ENCODE results near the gene CLASP1.
"Not testable (repeated sequence)": the region's sequence is repeated elsewhere in the genome, so short reads cannot be mapped to it uniquely, and the experiment has no call there.

The CLASP1 gene

DNA sequence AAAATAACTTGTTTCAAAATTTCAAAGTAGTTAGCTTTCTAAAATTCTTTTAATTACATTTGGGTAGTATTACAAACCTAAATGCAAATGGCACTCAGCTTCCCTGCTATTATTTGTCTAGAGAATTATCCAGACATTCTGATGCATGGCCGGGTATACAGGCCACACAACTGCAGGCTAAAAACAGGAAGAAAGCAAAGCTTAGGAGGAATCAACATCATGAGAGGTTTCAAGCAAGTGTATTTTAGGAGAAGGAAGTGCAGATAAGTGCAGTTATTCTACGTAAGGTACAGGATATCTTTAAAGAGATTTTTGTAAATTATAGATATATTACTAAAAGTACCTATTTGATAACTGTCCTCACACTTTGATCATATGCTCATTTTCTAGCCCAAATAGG lies 165.4 kb downstream of the CLASP1 start:
- peaks cover 9% of the 10 kb centered on the region for H3K4me1 ChIP-seq (ENCODE audit: control insufficient read depth, insufficient read depth, low read length)
- no peak overlapping the region for H3K9ac ChIP-seq (ENCODE audit: low read length)
- no peaks in the 10 kb centered on the region for H3K9me3 ChIP-seq (ENCODE audit: control insufficient read depth, low read length)
- H3K4me3 ChIP-seq (ENCODE audit: low read length), result no peak overlapping the region
- peaks cover 4% of the 10 kb centered on the region for H3K36me3 ChIP-seq (ENCODE audit: control insufficient read depth, insufficient read depth, low read length)
- H3K27me3 ChIP-seq (ENCODE audit: control insufficient read depth, insufficient read depth, low read length), result no peaks in the 10 kb centered on the region

DNA sequence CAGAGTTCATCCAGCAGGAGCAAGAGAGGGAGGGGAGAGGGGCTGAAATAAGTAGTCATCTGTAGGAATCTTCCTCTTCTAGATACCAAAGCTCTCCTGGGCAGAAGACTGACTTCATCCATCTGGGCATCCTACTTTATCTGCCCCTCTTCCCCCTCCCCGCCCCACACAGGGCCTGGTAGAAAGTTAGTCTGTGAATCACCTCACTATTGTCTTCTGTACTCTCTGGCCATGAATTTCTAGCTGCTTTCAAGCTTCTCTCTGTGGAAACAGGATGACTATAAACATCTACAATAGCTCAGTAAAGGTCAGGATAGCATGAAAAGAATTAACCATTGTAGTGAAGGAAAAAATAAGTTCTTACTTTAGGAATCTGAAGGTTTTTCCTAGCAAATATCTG lies 166.2 kb downstream of the CLASP1 start:
- H3K4me1 ChIP-seq (ENCODE audit: control insufficient read depth, insufficient read depth, low read length), result peaks cover 9% of the 10 kb centered on the region
- H3K4me3 ChIP-seq (ENCODE audit: low read length), result no peak overlapping the region

DNA sequence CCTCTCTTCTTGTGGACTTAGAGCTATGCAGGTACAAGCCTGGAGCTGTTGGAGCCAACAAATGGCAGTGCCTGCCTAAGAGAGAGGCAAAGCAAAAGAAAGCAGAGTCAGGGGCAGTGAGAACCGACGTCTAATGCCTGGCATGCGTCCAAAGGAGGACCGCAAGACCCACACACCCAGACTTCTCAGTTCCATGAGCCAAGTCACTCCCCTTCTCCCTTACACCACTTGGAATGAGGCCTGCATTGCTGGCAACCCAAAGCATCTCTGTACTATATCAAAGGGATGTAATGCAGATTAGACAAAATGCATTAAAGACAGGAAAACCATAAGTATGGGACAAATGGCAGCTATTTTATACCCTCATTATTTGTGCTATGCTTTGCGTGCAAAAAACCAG lies 168.4 kb downstream of the CLASP1 start:
- Histone ChIP-seq H3K27me3 (ENCODE audit: control insufficient read depth, insufficient read depth, low read length) (no peaks in the 10 kb centered on the region), H3K36me3 (ENCODE audit: control insufficient read depth, insufficient read depth, low read length) (peaks cover 4% of the 10 kb centered on the region), H3K4me3 (ENCODE audit: low read length) (no peak overlapping the region), H3K9me3 (ENCODE audit: control insufficient read depth, low read length) (no peaks in the 10 kb centered on the region), H3K9ac (ENCODE audit: low read length) (no peak overlapping the region), H3K4me1 (ENCODE audit: control insufficient read depth, insufficient read depth, low read length) (peaks cover 9% of the 10 kb centered on the region)

More for the DNA sequence above, 166.2 kb downstream of the CLASP1 start:
- H3K9ac ChIP-seq (ENCODE audit: low read length), result no peak overlapping the region
- H3K9me3 ChIP-seq (ENCODE audit: control insufficient read depth, low read length), result no peaks in the 10 kb centered on the region
- no peaks in the 10 kb centered on the region for H3K27me3 ChIP-seq (ENCODE audit: control insufficient read depth, insufficient read depth, low read length)
- H3K36me3 ChIP-seq (ENCODE audit: control insufficient read depth, insufficient read depth, low read length), result peaks cover 4% of the 10 kb centered on the region

DNA sequence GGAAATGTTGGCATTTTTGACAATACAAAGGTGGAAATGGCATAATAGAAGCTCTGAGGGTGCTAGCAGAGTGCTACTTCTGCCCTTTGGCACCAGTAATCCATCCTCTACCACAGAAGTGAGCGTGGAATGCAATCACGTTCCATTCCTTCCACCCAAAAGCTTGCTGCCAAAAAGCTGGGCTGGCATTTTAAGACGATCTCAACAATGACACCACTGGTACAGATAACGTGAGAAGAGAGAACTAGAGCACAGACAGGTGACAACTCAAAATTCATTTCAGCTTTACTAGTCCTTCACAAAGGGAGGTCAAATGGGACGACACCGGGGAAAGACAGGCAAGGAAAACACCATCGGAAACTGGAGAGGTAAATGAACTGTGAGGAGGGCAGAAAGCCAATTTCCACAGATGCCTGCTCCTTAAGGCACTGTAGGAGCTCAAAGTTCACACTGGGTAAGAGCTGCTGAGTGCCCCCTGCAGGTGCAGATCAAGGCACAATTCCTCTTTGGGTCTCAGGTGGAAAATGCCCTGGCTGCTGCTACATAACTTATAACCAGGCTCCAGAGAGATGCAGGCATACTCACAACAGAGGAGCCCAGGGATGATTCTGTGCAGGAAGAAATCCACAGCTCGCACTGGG lies 169.3 kb downstream of the CLASP1 start:
- H3K9me3 ChIP-seq (ENCODE audit: control insufficient read depth, low read length), result no peaks in the 10 kb centered on the region
- H3K9ac ChIP-seq (ENCODE audit: low read length), result no peak overlapping the region
- no peaks in the 10 kb centered on the region for H3K27me3 ChIP-seq (ENCODE audit: control insufficient read depth, insufficient read depth, low read length)
- H3K4me1 ChIP-seq (ENCODE audit: control insufficient read depth, insufficient read depth, low read length), result peaks cover 9% of the 10 kb centered on the region
- no peak overlapping the region for H3K4me3 ChIP-seq (ENCODE audit: low read length)
- peaks cover 4% of the 10 kb centered on the region for H3K36me3 ChIP-seq (ENCODE audit: control insufficient read depth, insufficient read depth, low read length)

DNA sequence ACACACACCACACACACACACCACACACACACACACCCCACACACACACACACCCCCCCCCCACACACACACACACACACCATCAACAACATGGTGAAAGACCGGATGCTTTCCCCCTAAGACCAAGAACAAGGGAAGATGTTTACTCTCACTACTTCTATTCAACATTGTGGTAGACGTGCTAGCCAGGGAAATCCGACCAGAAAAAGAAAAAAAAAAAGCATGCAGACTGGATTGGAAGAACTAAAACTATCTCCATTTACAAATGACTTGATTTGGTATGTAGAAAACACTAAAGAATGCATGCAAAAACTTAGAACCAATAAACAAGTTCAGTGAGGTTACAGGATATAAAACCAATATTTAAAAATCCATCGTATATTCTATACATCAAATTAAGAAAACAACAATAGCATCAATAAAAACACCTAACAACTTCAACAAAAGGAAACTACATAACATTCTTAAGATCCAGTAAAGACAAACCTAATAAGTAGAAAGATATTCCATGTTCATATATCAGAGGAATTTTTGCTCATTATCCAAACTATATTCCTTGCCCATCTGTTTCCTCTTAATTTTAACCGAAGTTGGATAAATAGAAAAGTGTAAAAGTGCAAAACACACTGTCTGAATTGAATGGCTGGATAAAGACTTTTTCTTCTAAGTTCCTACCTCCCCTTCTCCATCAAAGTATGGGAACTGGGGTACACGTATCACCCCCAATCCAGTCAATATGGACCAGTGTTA lies 170.1 kb downstream of the CLASP1 start:
- Histone ChIP-seq H3K36me3 (ENCODE audit: control insufficient read depth, insufficient read depth, low read length) (peaks cover 4% of the 10 kb centered on the region), H3K9me3 (ENCODE audit: control insufficient read depth, low read length) (no peaks in the 10 kb centered on the region), H3K4me3 (ENCODE audit: low read length) (no peak overlapping the region), H3K4me1 (ENCODE audit: control insufficient read depth, insufficient read depth, low read length) (peaks cover 9% of the 10 kb centered on the region), H3K27me3 (ENCODE audit: control insufficient read depth, insufficient read depth, low read length) (no peaks in the 10 kb centered on the region), H3K9ac (ENCODE audit: low read length) (no peak overlapping the region)

DNA sequence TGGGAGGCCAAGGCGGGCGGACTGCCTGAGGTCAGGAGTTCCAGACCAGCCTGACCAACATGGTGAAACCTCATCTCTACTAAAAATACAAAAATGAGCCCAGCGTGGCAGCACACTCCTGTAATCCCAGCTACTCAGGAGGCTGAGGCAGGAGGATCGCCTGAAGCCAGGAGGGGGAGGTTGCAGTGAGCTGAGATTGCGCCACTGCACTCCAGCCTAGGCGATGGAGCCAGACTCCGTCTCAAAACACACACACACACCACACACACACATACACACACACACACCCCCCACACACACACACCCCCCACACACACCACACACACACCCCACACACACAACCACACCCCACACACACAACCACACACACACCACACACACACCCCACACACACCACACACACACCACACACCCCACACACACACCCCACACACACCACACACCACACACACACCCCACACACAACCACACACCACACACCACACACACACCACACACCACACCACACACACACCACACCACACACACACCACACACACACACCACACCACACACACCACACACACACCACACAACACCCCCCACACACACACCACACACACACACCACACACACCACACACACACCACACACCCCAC lies 170.8 kb downstream of the CLASP1 start:
- not testable (repeated sequence) for H3K4me3 ChIP-seq (ENCODE audit: low read length); H3K27me3 ChIP-seq (ENCODE audit: control insufficient read depth, insufficient read depth, low read length); H3K9me3 ChIP-seq (ENCODE audit: control insufficient read depth, low read length); H3K9ac ChIP-seq (ENCODE audit: low read length); H3K36me3 ChIP-seq (ENCODE audit: control insufficient read depth, insufficient read depth, low read length); H3K4me1 ChIP-seq (ENCODE audit: control insufficient read depth, insufficient read depth, low read length)

DNA sequence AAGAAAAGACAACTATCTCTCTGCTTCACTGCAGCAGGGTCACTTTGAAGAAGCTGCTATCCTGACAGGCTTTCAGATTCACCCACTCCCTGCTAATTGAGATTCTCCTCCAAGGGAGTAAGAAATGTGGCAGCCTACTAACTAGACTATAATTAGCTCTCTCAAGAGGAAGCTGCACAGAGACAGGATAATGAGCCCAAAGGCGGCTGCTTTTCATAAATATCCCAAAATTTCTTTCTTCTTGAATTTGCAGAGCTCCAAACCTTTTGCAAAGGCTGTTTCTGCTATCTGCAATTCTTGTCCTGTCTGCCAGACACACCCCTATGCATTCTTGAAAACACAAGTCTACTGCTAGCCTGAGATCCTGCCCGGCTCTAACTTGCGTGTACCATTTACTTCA lies 172.6 kb downstream of the CLASP1 start:
- H3K4me1 ChIP-seq (ENCODE audit: control insufficient read depth, insufficient read depth, low read length), result peaks cover 9% of the 10 kb centered on the region
- no peaks in the 10 kb centered on the region for H3K36me3 ChIP-seq (ENCODE audit: control insufficient read depth, insufficient read depth, low read length)
- no peak overlapping the region for H3K9ac ChIP-seq (ENCODE audit: low read length)
- H3K4me3 ChIP-seq (ENCODE audit: low read length), result no peak overlapping the region
- H3K9me3 ChIP-seq (ENCODE audit: control insufficient read depth, low read length), result no peaks in the 10 kb centered on the region
- H3K27me3 ChIP-seq (ENCODE audit: control insufficient read depth, insufficient read depth, low read length), result no peaks in the 10 kb centered on the region

DNA sequence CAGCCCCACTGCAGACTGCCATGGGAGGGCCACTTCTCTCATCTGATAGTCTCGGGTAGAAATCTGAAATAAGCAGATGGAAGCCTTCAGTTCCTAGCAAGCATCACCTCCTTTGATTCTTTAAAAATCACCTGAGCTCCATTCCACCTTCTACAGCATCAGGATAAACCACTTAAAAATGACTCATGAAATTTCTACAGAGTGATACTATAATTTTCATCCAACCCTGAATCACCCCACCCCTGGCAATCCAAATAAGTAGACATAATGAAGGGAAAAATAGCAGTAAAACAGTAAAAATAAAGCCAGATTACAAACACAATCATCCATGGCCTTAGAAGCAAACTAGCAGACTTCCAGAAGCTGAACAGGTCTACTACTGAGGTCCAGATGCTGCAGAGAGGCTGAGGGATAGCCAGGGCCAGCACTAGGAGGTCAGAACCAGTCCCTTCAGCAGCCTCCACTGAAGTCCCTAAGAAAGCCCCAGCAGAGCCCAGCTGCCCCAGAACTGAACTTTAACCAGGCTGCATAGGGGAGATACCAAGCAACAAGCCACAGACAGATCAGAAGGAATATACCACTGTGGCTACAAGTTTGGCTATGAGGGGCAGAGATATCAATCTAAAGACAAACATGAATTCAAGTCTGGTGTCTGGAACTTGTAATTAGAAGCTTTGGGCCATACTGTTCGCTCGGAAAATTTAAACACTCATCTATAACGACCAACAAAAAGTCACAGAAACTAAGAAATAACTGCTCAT lies 173.3 kb downstream of the CLASP1 start:
- Histone ChIP-seq H3K9ac (ENCODE audit: low read length) (no peak overlapping the region), H3K4me1 (ENCODE audit: control insufficient read depth, insufficient read depth, low read length) (peaks cover 9% of the 10 kb centered on the region), H3K36me3 (ENCODE audit: control insufficient read depth, insufficient read depth, low read length) (no peaks in the 10 kb centered on the region), H3K9me3 (ENCODE audit: control insufficient read depth, low read length) (no peaks in the 10 kb centered on the region), H3K27me3 (ENCODE audit: control insufficient read depth, insufficient read depth, low read length) (no peaks in the 10 kb centered on the region), H3K4me3 (ENCODE audit: low read length) (no peak overlapping the region)

DNA sequence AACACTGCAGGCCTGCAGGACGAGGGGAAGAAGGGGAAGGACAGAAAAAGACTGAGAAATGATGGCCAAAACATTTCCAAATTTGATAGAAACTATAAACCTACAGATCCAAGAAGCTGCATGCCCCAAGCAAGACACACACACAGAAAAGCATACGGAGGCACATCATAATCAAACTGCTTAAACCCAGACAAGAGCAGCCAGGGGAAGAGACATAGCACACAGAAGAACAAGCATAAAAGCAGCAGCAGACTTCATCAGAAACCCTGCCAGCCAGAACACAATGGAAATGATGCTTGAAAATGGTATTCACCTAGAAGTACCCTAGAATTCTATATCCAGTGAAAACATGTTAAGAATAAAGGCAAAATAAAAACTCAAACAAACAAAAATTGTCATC lies 175.8 kb downstream of the CLASP1 start:
- Histone ChIP-seq H3K9me3 (ENCODE audit: control insufficient read depth, low read length) (no peaks in the 10 kb centered on the region), H3K4me3 (ENCODE audit: low read length) (no peak overlapping the region), H3K27me3 (ENCODE audit: control insufficient read depth, insufficient read depth, low read length) (no peaks in the 10 kb centered on the region), H3K36me3 (ENCODE audit: control insufficient read depth, insufficient read depth, low read length) (no peaks in the 10 kb centered on the region), H3K4me1 (ENCODE audit: control insufficient read depth, insufficient read depth, low read length) (peaks cover 11% of the 10 kb centered on the region), H3K9ac (ENCODE audit: low read length) (no peak overlapping the region)

DNA sequence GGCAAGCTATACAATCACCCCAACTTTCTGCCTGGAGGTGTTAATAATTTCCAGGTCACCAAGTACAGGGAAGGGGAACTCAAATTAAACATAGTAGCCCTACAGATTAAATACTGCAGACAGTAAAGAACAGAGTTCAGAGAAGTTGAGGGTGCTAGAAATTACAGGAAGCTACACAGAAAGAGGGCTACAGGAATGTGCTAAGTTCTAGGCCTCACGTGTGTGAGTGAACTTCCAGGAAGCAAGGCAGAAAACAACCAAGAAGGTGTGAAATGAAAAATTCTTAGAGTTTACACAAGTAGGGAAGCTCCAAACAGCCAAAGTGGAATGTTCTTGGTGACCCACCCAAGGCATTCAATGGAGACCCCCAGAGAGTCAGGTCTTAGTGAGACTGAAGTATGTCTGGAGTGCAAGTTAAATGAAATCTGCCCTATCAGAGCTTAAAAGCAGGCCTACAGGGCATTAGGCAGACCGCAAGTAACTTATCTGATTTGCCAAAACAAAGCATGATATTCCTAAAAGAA lies 176.7 kb downstream of the CLASP1 start:
- Histone ChIP-seq H3K4me1 (ENCODE audit: control insufficient read depth, insufficient read depth, low read length) (peaks cover 11% of the 10 kb centered on the region), H3K4me3 (ENCODE audit: low read length) (no peak overlapping the region), H3K9me3 (ENCODE audit: control insufficient read depth, low read length) (no peaks in the 10 kb centered on the region), H3K27me3 (ENCODE audit: control insufficient read depth, insufficient read depth, low read length) (no peaks in the 10 kb centered on the region), H3K36me3 (ENCODE audit: control insufficient read depth, insufficient read depth, low read length) (no peaks in the 10 kb centered on the region), H3K9ac (ENCODE audit: low read length) (no peak overlapping the region)

DNA sequence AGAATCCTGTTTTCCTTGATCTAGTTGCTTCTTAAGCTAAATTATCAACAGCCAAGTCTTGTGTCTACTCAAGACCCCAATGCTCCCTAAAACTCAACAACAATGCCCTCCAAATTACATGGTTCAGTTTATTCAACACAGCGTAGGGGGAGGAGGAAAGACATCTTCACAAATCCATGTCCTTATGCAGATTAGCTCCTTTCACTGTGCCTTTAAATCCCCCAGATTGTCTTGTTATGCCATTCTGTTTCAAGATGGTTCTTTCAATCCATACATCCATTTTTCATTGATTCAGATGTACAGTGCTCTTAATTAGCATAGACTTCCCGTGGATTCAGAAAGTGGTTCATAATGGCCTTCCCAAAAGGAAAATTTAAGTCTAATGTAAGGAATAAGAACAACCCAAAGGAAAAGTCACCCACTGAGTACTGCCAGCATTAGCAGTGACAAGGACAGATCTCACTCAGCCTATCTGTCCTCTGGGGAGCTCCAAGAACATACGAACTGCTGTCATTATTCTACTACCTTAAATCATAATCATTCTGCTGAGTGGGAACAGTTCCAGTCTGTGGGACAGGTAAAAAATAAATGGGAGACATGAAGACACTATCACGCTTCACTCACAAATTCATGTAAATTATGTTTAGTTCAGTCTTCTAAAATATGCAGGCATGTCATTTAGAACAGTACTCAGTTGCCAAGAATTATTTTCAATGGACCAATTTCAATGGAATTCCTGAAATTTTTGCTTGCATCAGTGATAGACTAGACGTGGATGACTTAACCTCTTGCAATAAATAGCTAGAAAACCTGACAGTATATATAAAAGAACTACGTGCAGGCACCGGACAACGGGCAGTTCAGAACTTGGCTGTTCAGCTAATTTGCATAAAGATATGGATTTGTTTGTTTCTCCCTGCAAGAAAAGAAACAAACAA lies 177.5 kb downstream of the CLASP1 start:
- H3K4me1 ChIP-seq (ENCODE audit: control insufficient read depth, insufficient read depth, low read length), result peaks cover 11% of the 10 kb centered on the region
- no peak overlapping the region for H3K4me3 ChIP-seq (ENCODE audit: low read length)
- H3K9ac ChIP-seq (ENCODE audit: low read length), result no peak overlapping the region
- H3K9me3 ChIP-seq (ENCODE audit: control insufficient read depth, low read length), result no peaks in the 10 kb centered on the region
- no peaks in the 10 kb centered on the region for H3K27me3 ChIP-seq (ENCODE audit: control insufficient read depth, insufficient read depth, low read length)
- no peaks in the 10 kb centered on the region for H3K36me3 ChIP-seq (ENCODE audit: control insufficient read depth, insufficient read depth, low read length)

Measured in mucosa of stomach (tissue), 1 donor.